Activated CD4-positive, alpha-beta memory T cell treated with anti-CD3 and anti-CD28 coated beads for 36 hours (primary cell): ENCODE results near the gene NDFIP2. TPM values are rescaled to one million over a fixed set of nuclear protein-coding genes. Genes with fewer than 3 reads are reported as not detected.

Source experiments
- CTCF ChIA-PET: fragments of 350-600 bp; sonication (Branson Sonifier 250); formaldehyde crosslinking; loops from one replicate; lab custom pipeline; 2021; ENCODE audit warnings: antibody characterized with exemption, inconsistent platforms; lab: Charles Lee
- POLR2A ChIA-PET: fragments of 350-600 bp; sonication (Branson Sonifier 250); formaldehyde crosslinking; loops from one replicate; lab custom pipeline; 2021; ENCODE audit warnings: antibody characterized with exemption; lab: Charles Lee
- DNase-seq: peaks from one replicate; pipeline ENCODE4 v3.0.0-alpha.2; 2020
- H3K27ac Mint-ChIP-seq: one replicate; pipeline ENCODE4 v1.8.0; 2021; ENCODE audit warnings: mixed read lengths
- H3K27me3 Mint-ChIP-seq: one replicate; pipeline ENCODE4 v1.8.0; 2021; ENCODE audit warnings: mixed read lengths
- H3K36me3 Mint-ChIP-seq: one replicate; pipeline ENCODE4 v1.8.0; 2021; ENCODE audit warnings: mixed read lengths
- H3K4me1 Mint-ChIP-seq: one replicate; pipeline ENCODE4 v1.8.0; 2021; ENCODE audit warnings: low read depth, mixed read lengths
- H3K4me3 Mint-ChIP-seq: one replicate; pipeline ENCODE4 v1.8.0; 2021; ENCODE audit warnings: mild to moderate bottlenecking, mixed read lengths
- H3K9me3 Mint-ChIP-seq: one replicate; pipeline ENCODE4 v1.8.0; 2021; ENCODE audit warnings: mixed read lengths
- intact Hi-C: fragments of 100-400 bp; cut with micrococcal nuclease; formaldehyde crosslinking; loops from one replicate; pipeline ENCODE4 v1.15.1; 2023
- total RNA-seq, 2 experiments: library from RNA; stranded (reverse); gene quantifications; one replicate each; pipeline ENCODE4 v1.2.3, GENCODE V29; 2021

Gene NDFIP2
- total RNA-seq, 2 experiments from 2014 or later: 175 to 178 TPM

GRCh38 chr13:79532576-79532975 is 51.6 kb downstream of the NDFIP2 start:
- Mint-ChIP-seq H3K27ac (no peak overlapping the region), H3K9me3 (no peaks in the 10 kb centered on the region), H3K27me3 (no peaks in the 10 kb centered on the region), H3K4me3 (no peak overlapping the region), H3K36me3 (peaks cover 36% of the 10 kb centered on the region), H3K4me1 (peaks cover 33% of the 10 kb centered on the region)
- CTCF ChIA-PET: interaction anchor here (5.8 kb wide), 1 partner anchor 108 kb away, joined by 45 read pairs; no protein-coding TSS in a partner anchor
- DNase-seq: no peak
- POLR2A ChIA-PET: no interaction called here
- intact Hi-C loops: no loop called here

GRCh38 chr13:79533781-79534400 is 52.9 kb downstream of the NDFIP2 start:
- Mint-ChIP-seq H3K4me1 (peaks cover 33% of the 10 kb centered on the region), H3K4me3 (no peak overlapping the region), H3K9me3 (no peaks in the 10 kb centered on the region), H3K27me3 (no peaks in the 10 kb centered on the region), H3K36me3 (peaks cover 39% of the 10 kb centered on the region), H3K27ac (no peak overlapping the region)
- intact Hi-C loops: no loop called here
- ChIA-PET CTCF (interaction anchor here (5.8 kb wide), 1 partner anchor 110 kb away, joined by 45 read pairs; no protein-coding TSS in a partner anchor), POLR2A (no interaction called here)
- no peak for DNase-seq

- intact Hi-C loops: no loop called here
- Mint-ChIP-seq H3K27me3 (no peaks in the 10 kb centered on the region), H3K9me3 (no peaks in the 10 kb centered on the region), H3K27ac (no peak overlapping the region), H3K4me3 (no peak overlapping the region), H3K36me3 (peaks cover 43% of the 10 kb centered on the region), H3K4me1 (peaks cover 35% of the 10 kb centered on the region)
- ChIA-PET CTCF (interaction anchor here (0.6 to 7.8 kb wide), 3 partner anchors 111 to 243 kb away, joined by 5 to 244 read pairs (median 6); no protein-coding TSS in a partner anchor), POLR2A (interaction anchor here (0.9 kb wide), 1 partner anchor 51 kb away, joined by 3 read pairs; no protein-coding TSS in a partner anchor)
- DNase-seq: no peak
These were observed 53.6 kb downstream of the NDFIP2 start for GRCh38 chr13:79534596-79534995.

GRCh38 chr13:79538757-79539156 is 57.8 kb downstream of the NDFIP2 start:
- H3K9me3 Mint-ChIP-seq: no peaks in the 10 kb centered on the region
- peaks cover 37% of the 10 kb centered on the region for H3K36me3 Mint-ChIP-seq
- H3K27ac Mint-ChIP-seq: no peak overlapping the region
- no peak overlapping the region for H3K4me3 Mint-ChIP-seq
- DNase-seq: no peak
- ChIA-PET CTCF (interaction anchor here (7.8 kb wide), 1 partner anchor 115 kb away, joined by 244 read pairs; no protein-coding TSS in a partner anchor), POLR2A (no interaction called here)
- H3K27me3 Mint-ChIP-seq: no peaks in the 10 kb centered on the region
- peaks cover 16% of the 10 kb centered on the region for H3K4me1 Mint-ChIP-seq
- intact Hi-C loops: no loop called here

GRCh38 chr13:79540504-79540903 is 59.5 kb downstream of the NDFIP2 start:
- intact Hi-C loops: loop anchor here (2.0 kb wide), 2 partner anchors 18 to 60 kb away; partner anchors contain the start of gene NDFIP2
- Mint-ChIP-seq H3K36me3 (peaks cover 22% of the 10 kb centered on the region), H3K27ac (no peak overlapping the region), H3K9me3 (no peaks in the 10 kb centered on the region), H3K27me3 (no peaks in the 10 kb centered on the region), H3K4me1 (peaks cover 7% of the 10 kb centered on the region), H3K4me3 (no peak overlapping the region)
- no peak for DNase-seq
- ChIA-PET POLR2A (interaction anchor here (1.1 kb wide), 1 partner anchor 59 kb away, joined by 4 read pairs; the partner anchor contains the start of gene NDFIP2), CTCF (interaction anchor here (0.7 to 7.8 kb wide), 24 partner anchors 10 to 156 kb away, joined by 3 to 244 read pairs (median 5); partner anchors contain the start of genes NDFIP2 and RBM26)

- no peak for DNase-seq
- Mint-ChIP-seq H3K9me3 (no peaks in the 10 kb centered on the region), H3K4me1 (peaks cover 6% of the 10 kb centered on the region), H3K27ac (no peak overlapping the region), H3K4me3 (no peak overlapping the region), H3K27me3 (no peaks in the 10 kb centered on the region), H3K36me3 (peaks cover 24% of the 10 kb centered on the region)
- ChIA-PET CTCF (interaction anchor here (0.6 to 7.8 kb wide), 22 partner anchors 11 to 150 kb away, joined by 3 to 244 read pairs (median 5); partner anchors contain the start of genes NDFIP2 and RBM26), POLR2A (interaction anchor here (1.1 kb wide), 1 partner anchor 60 kb away, joined by 4 read pairs; the partner anchor contains the start of gene NDFIP2)
- intact Hi-C loops: loop anchor here (1.0 to 2.0 kb wide), 4 partner anchors 19 to 117 kb away; partner anchors contain the start of gene NDFIP2
These were observed 60.6 kb downstream of the NDFIP2 start for GRCh38 chr13:79541426-79542049.

GRCh38 chr13:79543883-79544282 is 62.9 kb downstream of the NDFIP2 start:
- CTCF ChIA-PET: interaction anchor here (0.9 to 3.6 kb wide), 8 partner anchors 16 to 152 kb away, joined by 3 to 91 read pairs (median 4); no protein-coding TSS in a partner anchor
- no peak for DNase-seq
- peaks cover 21% of the 10 kb centered on the region for H3K36me3 Mint-ChIP-seq
- H3K9me3 Mint-ChIP-seq: no peaks in the 10 kb centered on the region
- peaks cover 11% of the 10 kb centered on the region for H3K4me1 Mint-ChIP-seq
- intact Hi-C loops: no loop called here
- POLR2A ChIA-PET: interaction anchor here (0.8 to 1.0 kb wide), 2 partner anchors 61 to 124 kb away, joined by 3 read pairs; no protein-coding TSS in a partner anchor
- no peak overlapping the region for H3K27ac Mint-ChIP-seq
- no peak overlapping the region for H3K4me3 Mint-ChIP-seq
- H3K27me3 Mint-ChIP-seq: no peaks in the 10 kb centered on the region

- intact Hi-C loops: no loop called here
- POLR2A ChIA-PET: no interaction called here
- no peak for DNase-seq
- H3K27me3 Mint-ChIP-seq: no peaks in the 10 kb centered on the region
- no peak overlapping the region for H3K4me3 Mint-ChIP-seq
- CTCF ChIA-PET: interaction anchor here (0.9 to 1.6 kb wide), 2 partner anchors 124 to 156 kb away, joined by 3 to 7 read pairs; no protein-coding TSS in a partner anchor
- no peak overlapping the region for H3K27ac Mint-ChIP-seq
- peaks cover 11% of the 10 kb centered on the region for H3K36me3 Mint-ChIP-seq
- H3K9me3 Mint-ChIP-seq: no peaks in the 10 kb centered on the region
- peaks cover 5% of the 10 kb centered on the region for H3K4me1 Mint-ChIP-seq
These were observed 66.5 kb downstream of the NDFIP2 start for GRCh38 chr13:79547211-79548195.

GRCh38 chr13:79548902-79549301 is 67.9 kb downstream of the NDFIP2 start:
- POLR2A ChIA-PET: no interaction called here
- H3K4me1 Mint-ChIP-seq: peaks cover 5% of the 10 kb centered on the region

GRCh38 chr13:79549355-79550106 is 68.6 kb downstream of the NDFIP2 start:
- DNase-seq: no peak
- ChIA-PET CTCF (no interaction called here), POLR2A (no interaction called here)
- H3K27me3 Mint-ChIP-seq: no peaks in the 10 kb centered on the region
- peaks cover 11% of the 10 kb centered on the region for H3K36me3 Mint-ChIP-seq
- intact Hi-C loops: no loop called here
- H3K9me3 Mint-ChIP-seq: no peaks in the 10 kb centered on the region
- H3K27ac Mint-ChIP-seq: no peak overlapping the region
- H3K4me3 Mint-ChIP-seq: no peak overlapping the region
- peaks cover 5% of the 10 kb centered on the region for H3K4me1 Mint-ChIP-seq

More at GRCh38 chr13:79548902-79549301, 67.9 kb downstream of the NDFIP2 start:
- Mint-ChIP-seq H3K36me3 (peaks cover 11% of the 10 kb centered on the region), H3K27ac (no peak overlapping the region), H3K27me3 (no peaks in the 10 kb centered on the region), H3K4me3 (no peak overlapping the region), H3K9me3 (no peaks in the 10 kb centered on the region)
- DNase-seq: no peak
- CTCF ChIA-PET: no interaction called here
- intact Hi-C loops: no loop called here

- no peak for DNase-seq
- Mint-ChIP-seq H3K27ac (no peak overlapping the region), H3K4me1 (no peaks in the 10 kb centered on the region), H3K36me3 (peaks cover 47% of the 10 kb centered on the region), H3K27me3 (no peaks in the 10 kb centered on the region), H3K9me3 (peaks cover 26% of the 10 kb centered on the region), H3K4me3 (no peak overlapping the region)
- intact Hi-C loops: no loop called here
- CTCF ChIA-PET: no interaction called here
- POLR2A ChIA-PET: no interaction called here
These were observed 76.7 kb downstream of the NDFIP2 start for GRCh38 chr13:79557666-79558065.
